H9 (cell line): Measurements from ENCODE around the gene TLL2. TPM values are rescaled to one million over a fixed set of nuclear protein-coding genes. Genes with fewer than 3 reads are reported as not detected.

Experiments used
- DNase-seq: peaks from one replicate; pipeline ENCODE4 v3.0.0-alpha.2; 2017
- H2AFZ ChIP-seq: one replicate; pipeline ENCODE4 v1.6.1; 2013; ENCODE audit warnings: mild to moderate bottlenecking, low read length, control low read depth, moderate library complexity
- H2AK5ac ChIP-seq: 2 replicates; pipeline ENCODE4 v1.6.1; 2013; ENCODE audit warnings: low read length, control low read depth, mixed read lengths; ENCODE audit not compliant: insufficient read length
- H2BK120ac ChIP-seq: one replicate; pipeline ENCODE4 v1.6.1; 2013; ENCODE audit warnings: low read depth, mild to moderate bottlenecking, low read length, control low read depth, inconsistent platforms; ENCODE audit not compliant: poor library complexity, severe bottlenecking
- H2BK12ac ChIP-seq: 2 replicates; pipeline ENCODE4 v1.6.1; 2013; ENCODE audit warnings: low read length, control low read depth, mixed read lengths, low read depth; ENCODE audit not compliant: insufficient read length
- H2BK15ac ChIP-seq: 2 replicates; pipeline ENCODE4 v1.6.1; 2013; ENCODE audit warnings: low read depth, low read length, control low read depth
- H2BK20ac ChIP-seq: one replicate; pipeline ENCODE4 v1.6.1; 2013; ENCODE audit warnings: low read depth, mild to moderate bottlenecking, low read length, control low read depth, inconsistent platforms; ENCODE audit not compliant: poor library complexity, severe bottlenecking
- H2BK5ac ChIP-seq: 2 replicates; pipeline ENCODE4 v1.6.1; 2013; ENCODE audit warnings: low read length, control low read depth, mixed read lengths; ENCODE audit not compliant: insufficient read length
- H3K14ac ChIP-seq: 2 replicates; pipeline ENCODE4 v1.6.1; 2013; ENCODE audit warnings: low read length, control low read depth; ENCODE audit not compliant: insufficient read depth
- H3K18ac ChIP-seq: 2 replicates; pipeline ENCODE4 v1.6.1; 2013; ENCODE audit warnings: low read depth, mild to moderate bottlenecking, mixed read lengths, low read length, control low read depth; ENCODE audit not compliant: insufficient read length
- H3K23ac ChIP-seq: 2 replicates; pipeline ENCODE4 v1.6.1; 2013; ENCODE audit warnings: low read length, control low read depth, mixed read lengths, low read depth; ENCODE audit not compliant: insufficient read length
- H3K23me2 ChIP-seq: 2 replicates; pipeline ENCODE4 v1.6.1; 2013; ENCODE audit warnings: low read depth, mild to moderate bottlenecking, mixed read lengths, low read length, control low read depth; ENCODE audit not compliant: insufficient read length, poor library complexity, severe bottlenecking
- H3K27ac ChIP-seq: 2 replicates; pipeline ENCODE4 v1.5.1; 2013; ENCODE audit warnings: low read length, control low read depth, mixed read lengths, low read depth; ENCODE audit not compliant: insufficient read length
- H3K27me3 ChIP-seq: 2 replicates; pipeline ENCODE4 v1.6.1; 2013; ENCODE audit warnings: low read length, control low read depth, inconsistent platforms; ENCODE audit not compliant: insufficient read depth
- H3K4ac ChIP-seq: 2 replicates; pipeline ENCODE4 v1.6.1; 2013; ENCODE audit warnings: low read depth, mild to moderate bottlenecking, control low read depth, inconsistent platforms, low read length, moderate library complexity
- H3K4me1 ChIP-seq: 2 replicates; pipeline ENCODE4 v1.6.1; 2013; ENCODE audit warnings: low read length, control low read depth, inconsistent platforms; ENCODE audit not compliant: insufficient read depth
- H3K4me2 ChIP-seq: 2 replicates; pipeline ENCODE4 v1.6.1; 2013; ENCODE audit warnings: low read length, control low read depth, mixed read lengths; ENCODE audit not compliant: insufficient read length, insufficient read depth
- H3K56ac ChIP-seq: 2 replicates; pipeline ENCODE4 v1.6.1; 2013; ENCODE audit warnings: low read depth, mild to moderate bottlenecking, mixed read lengths, low read length, control low read depth; ENCODE audit not compliant: insufficient read length
- H3K79me1 ChIP-seq: 2 replicates; pipeline ENCODE4 v1.6.1; 2013; ENCODE audit warnings: low read depth, mild to moderate bottlenecking, moderate library complexity, low read length, control low read depth, inconsistent platforms; ENCODE audit not compliant: insufficient read depth, poor library complexity, severe bottlenecking
- H3K79me2 ChIP-seq: 2 replicates; pipeline ENCODE4 v1.6.1; 2013; ENCODE audit warnings: low read length, control low read depth, inconsistent platforms; ENCODE audit not compliant: insufficient read depth
- H3K9ac ChIP-seq: 2 replicates; pipeline ENCODE4 v1.6.1; 2013; ENCODE audit warnings: low read length, control low read depth, mixed read lengths; ENCODE audit not compliant: insufficient read length; ENCODE audit errors: extremely low read depth
- H3K9me3 ChIP-seq: one replicate; pipeline ENCODE4 v1.6.1; 2013; ENCODE audit warnings: low read depth, low read length, inconsistent platforms; ENCODE audit not compliant: control insufficient read depth
- H3T11ph ChIP-seq: one replicate; pipeline ENCODE4 v1.6.1; 2013; ENCODE audit warnings: mild to moderate bottlenecking, low read length, control low read depth, inconsistent platforms
- H4K20me1 ChIP-seq: one replicate; pipeline ENCODE4 v1.6.1; 2013; ENCODE audit not compliant: control insufficient read depth, insufficient read length, insufficient read depth
- H4K5ac ChIP-seq: 2 replicates; pipeline ENCODE4 v1.6.1; 2013; ENCODE audit warnings: low read depth, mild to moderate bottlenecking, mixed read lengths, low read length, control low read depth; ENCODE audit not compliant: insufficient read length
- H4K8ac ChIP-seq: replicated peaks from 2 replicates; pipeline ENCODE4 v1.6.1; 2013; ENCODE audit warnings: low read length, control low read depth, mixed read lengths, low read depth; ENCODE audit not compliant: insufficient read length
- H4K91ac ChIP-seq: 2 replicates; pipeline ENCODE4 v1.6.1; 2013; ENCODE audit warnings: low read depth, mild to moderate bottlenecking, moderate library complexity, mixed read lengths, low read length, control low read depth; ENCODE audit not compliant: insufficient read length
- H3K27ac Mint-ChIP-seq, 3 experiments: 2 replicates in 2 of 3; 3 replicates in 1 of 3; pipeline ENCODE4 v1.8.0; 2020 to 2021; ENCODE audit warnings: mixed read lengths in 3 of 3, mild to moderate bottlenecking in 1 of 3, moderate library complexity in 1 of 3
- H3K27me3 Mint-ChIP-seq: 2 replicates; pipeline ENCODE4 v1.8.0; 2021; ENCODE audit warnings: low read depth, mild to moderate bottlenecking, moderate library complexity, mixed read lengths
- H3K36me3 Mint-ChIP-seq, 3 experiments: 2 replicates in 2 of 3; 3 replicates in 1 of 3; pipeline ENCODE4 v1.8.0; 2020 to 2021; ENCODE audit warnings: low read depth in 3 of 3, mixed read lengths in 3 of 3; ENCODE audit not compliant: insufficient read depth in 1 of 3
- H3K4me1 Mint-ChIP-seq, 2 experiments: 2 replicates each; pipeline ENCODE4 v1.8.0; 2020; ENCODE audit warnings: mixed read lengths in 2 of 2
- H3K4me3 Mint-ChIP-seq, 2 experiments: 2 replicates in 1 of 2; 3 replicates in 1 of 2; pipeline ENCODE4 v1.8.0; 2020 to 2021; ENCODE audit warnings: mild to moderate bottlenecking in 2 of 2, mixed read lengths in 2 of 2, moderate library complexity in 1 of 2
- H3K9me3 Mint-ChIP-seq, 2 experiments: 2 replicates in 1 of 2; 3 replicates in 1 of 2; pipeline ENCODE4 v1.8.0; 2020; ENCODE audit warnings: mild to moderate bottlenecking in 2 of 2, mixed read lengths in 2 of 2, moderate library complexity in 1 of 2
- WGBS: extraction: QIAGEN DNeasy Blood & Tissue Kit; methylation state at CpG from one replicate; pipeline ENCODE4 v1.1.7; 2013; ENCODE audit warnings: missing lambda C conversion rate, low lambda C conversion rate, mixed read lengths; ENCODE audit not compliant: insufficient read length; ENCODE audit errors: extremely low coverage; 5-methylcytosine and 5-hydroxymethylcytosine counted together
- total RNA-seq: library from RNA; stranded (reverse); gene quantifications from 2 replicates; pipeline ENCODE4 v1.2.1, GENCODE V29; 2021
- TF ChIP-seq, protein P1 (sequence below): fragments of 200-600 bp; sonication (generic); conservative IDR thresholded peaks from 3 replicates; pipeline ENCODE4 v1.8.0; 2021; ENCODE audit warnings: antibody characterized with exemption, mild to moderate bottlenecking

The TLL2 gene
- total RNA-seq, 1 experiment from 2014 or later: 1.4 TPM

DNA sequence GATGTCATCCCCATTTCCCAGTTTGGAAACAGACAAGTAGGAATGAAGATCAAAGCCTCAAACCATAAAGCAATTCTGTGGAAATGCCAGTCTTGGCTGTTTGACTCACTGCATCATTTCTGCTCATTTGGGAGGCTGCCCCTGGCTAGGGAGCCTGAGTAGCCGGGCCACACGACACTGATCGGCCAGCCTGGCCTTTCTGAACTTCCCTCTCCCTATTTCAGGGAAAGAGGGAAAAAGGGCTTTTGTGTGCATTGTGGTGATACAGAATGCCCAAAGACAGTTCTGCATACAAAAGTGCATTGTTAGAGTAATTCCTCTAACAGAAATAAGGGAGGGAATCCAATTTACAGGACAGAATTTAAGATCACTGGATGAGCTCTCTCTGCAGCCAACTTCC is 113.3 kb downstream of the TLL2 start:
- no peaks in the 10 kb centered on the region; a peak in 1 of 7 replicates for H3K36me3 Mint-ChIP-seq
- no peak overlapping the region for H2BK15ac ChIP-seq
- H3K4me1 ChIP-seq: no peaks in the 10 kb centered on the region
- TF ChIP-seq, protein P1, sequence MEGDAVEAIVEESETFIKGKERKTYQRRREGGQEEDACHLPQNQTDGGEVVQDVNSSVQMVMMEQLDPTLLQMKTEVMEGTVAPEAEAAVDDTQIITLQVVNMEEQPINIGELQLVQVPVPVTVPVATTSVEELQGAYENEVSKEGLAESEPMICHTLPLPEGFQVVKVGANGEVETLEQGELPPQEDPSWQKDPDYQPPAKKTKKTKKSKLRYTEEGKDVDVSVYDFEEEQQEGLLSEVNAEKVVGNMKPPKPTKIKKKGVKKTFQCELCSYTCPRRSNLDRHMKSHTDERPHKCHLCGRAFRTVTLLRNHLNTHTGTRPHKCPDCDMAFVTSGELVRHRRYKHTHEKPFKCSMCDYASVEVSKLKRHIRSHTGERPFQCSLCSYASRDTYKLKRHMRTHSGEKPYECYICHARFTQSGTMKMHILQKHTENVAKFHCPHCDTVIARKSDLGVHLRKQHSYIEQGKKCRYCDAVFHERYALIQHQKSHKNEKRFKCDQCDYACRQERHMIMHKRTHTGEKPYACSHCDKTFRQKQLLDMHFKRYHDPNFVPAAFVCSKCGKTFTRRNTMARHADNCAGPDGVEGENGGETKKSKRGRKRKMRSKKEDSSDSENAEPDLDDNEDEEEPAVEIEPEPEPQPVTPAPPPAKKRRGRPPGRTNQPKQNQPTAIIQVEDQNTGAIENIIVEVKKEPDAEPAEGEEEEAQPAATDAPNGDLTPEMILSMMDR: no peak
- H3K27me3 Mint-ChIP-seq: peaks cover 17% of the 10 kb centered on the region
- H2AFZ ChIP-seq: no peak overlapping the region
- H3K9me3 Mint-ChIP-seq: no peaks in the 10 kb centered on the region
- no peak overlapping the region for H2AK5ac ChIP-seq
- H3K18ac ChIP-seq: no peak overlapping the region
- H3K79me1 ChIP-seq: no peaks in the 10 kb centered on the region
- no peaks in the 10 kb centered on the region for H3K79me2 ChIP-seq
- no peak overlapping the region for H4K8ac ChIP-seq
- no peak overlapping the region for H3K9ac ChIP-seq
- H3K4me3 Mint-ChIP-seq: no peak overlapping the region
- H3K23me2 ChIP-seq: no peaks in the 10 kb centered on the region
- no peak overlapping the region for H3T11ph ChIP-seq
- DNase-seq: no peak
- no peaks in the 10 kb centered on the region for H4K20me1 ChIP-seq
- no peaks in the 10 kb centered on the region for H3K9me3 ChIP-seq
- H3K27ac ChIP-seq: no peak overlapping the region
- peaks cover 21 to 26% of the 10 kb centered on the region in 2 experiments for H3K4me1 Mint-ChIP-seq
- no peak overlapping the region for H4K91ac ChIP-seq
- no peak overlapping the region for H2BK5ac ChIP-seq
- no peak overlapping the region for H3K14ac ChIP-seq
- no peak overlapping the region for H2BK120ac ChIP-seq
- H4K5ac ChIP-seq: no peak overlapping the region
- H3K27ac Mint-ChIP-seq: no peak overlapping the region
- no CpG with 5 or more reads among the region's 3 CpGs for WGBS
- no peaks in the 10 kb centered on the region for H3K27me3 ChIP-seq
- no peak overlapping the region for H3K23ac ChIP-seq
- H3K4me2 ChIP-seq: no peak overlapping the region
- no peak overlapping the region for H2BK20ac ChIP-seq
- H3K4ac ChIP-seq: no peak overlapping the region
- no peak overlapping the region for H2BK12ac ChIP-seq
- no peak overlapping the region for H3K56ac ChIP-seq
